ENCODE measurements around the gene DEF6.

DEF6 gene

GRCh38 chr6:35309611-35310264 lies 12.1 kb downstream of the DEF6 start:
- no peaks in the 10 kb centered on the region for H3K27me3 Mint-ChIP-seq
- H3K9me3 Mint-ChIP-seq: no peaks in the 10 kb centered on the region
- DNase-seq (no peak), ATAC-seq (replicated peaks) (no peak)
- H3K27ac Mint-ChIP-seq: peak overlapping the region; percentile 88
- peak overlapping the region; percentile 5 to 44 for H3K4me3 Mint-ChIP-seq
- peaks cover 33 to 61% of the 10 kb centered on the region in 2 donors for H3K36me3 Mint-ChIP-seq
- H3K4me1 Mint-ChIP-seq: peaks cover 51 to 71% of the 10 kb centered on the region in 2 donors

GRCh38 chr6:35310265-35310831 lies 12.7 kb downstream of the DEF6 start:
- Mint-ChIP-seq H3K36me3 (peaks cover 33 to 64% of the 10 kb centered on the region in 2 donors), H3K27me3 (no peaks in the 10 kb centered on the region), H3K4me3 (peak overlapping the region in 1 of 2 donors; percentile 5), H3K4me1 (peaks cover 51 to 75% of the 10 kb centered on the region in 2 donors), H3K9me3 (no peaks in the 10 kb centered on the region), H3K27ac (peak overlapping the region; percentile 88)
- ATAC-seq (replicated peaks) (peak; percentile 63 to 70), DNase-seq (no peak)

DNA sequence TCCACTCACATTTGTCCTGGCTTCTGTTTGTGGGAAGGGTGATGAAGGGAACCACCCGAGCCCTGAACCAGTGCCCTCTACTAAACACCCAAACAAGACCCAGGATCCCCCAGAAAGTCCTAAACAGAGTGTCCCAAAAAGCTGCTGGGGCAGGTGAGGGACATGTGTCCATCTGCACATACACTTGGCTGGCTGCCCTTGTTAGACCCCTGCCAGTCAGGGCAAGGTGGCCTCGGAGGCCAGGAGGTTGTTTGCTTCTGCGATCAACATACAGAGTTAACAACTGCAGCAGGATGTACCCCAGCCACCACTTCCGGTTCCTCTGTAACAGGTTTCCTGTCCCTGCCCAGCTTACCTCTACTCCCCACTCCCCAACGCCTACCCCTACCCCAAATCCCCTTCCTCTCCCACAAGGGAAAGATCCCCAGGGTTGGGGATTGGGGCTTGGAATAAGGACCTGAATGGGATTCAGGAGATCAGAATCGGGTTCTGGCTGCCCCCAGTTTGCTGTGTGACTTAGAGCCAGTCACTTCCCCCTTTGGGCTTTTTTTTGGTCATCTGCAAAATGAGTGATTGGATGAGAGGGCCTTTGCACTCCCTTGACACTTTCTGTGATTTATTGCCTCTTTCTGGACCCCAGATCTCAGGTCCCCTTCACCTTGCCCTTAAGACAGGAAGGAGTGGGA lies 13.9 kb downstream of the DEF6 start:
- H3K36me3 Mint-ChIP-seq: peaks cover 36 to 69% of the 10 kb centered on the region in 2 donors
- ATAC-seq (replicated peaks): peak; percentile 67 to 74

DNA sequence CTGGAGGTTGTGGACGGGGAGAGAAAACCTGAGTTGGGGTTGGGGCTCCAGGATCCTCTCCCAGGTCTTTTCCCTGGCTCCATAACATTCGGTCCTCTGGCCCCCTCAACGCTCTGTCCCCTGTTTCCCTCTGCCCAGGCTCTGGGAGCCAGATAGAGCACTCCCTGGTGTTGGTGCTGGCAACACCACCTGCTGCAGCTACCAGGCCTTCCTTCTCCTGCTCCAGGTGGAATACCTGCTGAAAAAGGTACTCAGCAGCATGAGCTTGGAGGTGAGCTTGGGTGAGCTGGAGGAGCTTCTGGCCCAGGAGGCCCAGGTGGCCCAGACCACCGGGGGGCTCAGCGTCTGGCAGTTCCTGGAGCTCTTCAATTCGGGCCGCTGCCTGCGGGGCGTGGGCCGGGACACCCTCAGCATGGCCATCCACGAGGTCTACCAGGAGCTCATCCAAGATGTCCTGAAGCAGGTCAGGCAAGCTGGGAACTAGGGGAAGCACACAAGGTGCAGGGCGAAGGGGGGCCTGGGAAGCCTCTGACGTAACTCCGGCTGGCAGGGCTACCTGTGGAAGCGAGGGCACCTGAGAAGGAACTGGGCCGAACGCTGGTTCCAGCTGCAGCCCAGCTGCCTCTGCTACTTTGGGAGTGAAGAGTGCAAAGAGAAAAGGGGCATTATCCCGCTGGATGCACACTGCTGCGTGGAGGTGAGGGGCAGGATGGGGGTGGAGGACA lies 14.6 kb downstream of the DEF6 start:
- no peaks in the 10 kb centered on the region for H3K27me3 Mint-ChIP-seq
- no peaks in the 10 kb centered on the region for H3K9me3 Mint-ChIP-seq
- H3K36me3 Mint-ChIP-seq: peaks cover 34 to 69% of the 10 kb centered on the region in 2 donors
- ATAC-seq (replicated peaks) (no peak), DNase-seq (no peak)
- peak overlapping the region; percentile 96 for H3K27ac Mint-ChIP-seq
- peaks cover 53 to 68% of the 10 kb centered on the region in 2 donors for H3K4me1 Mint-ChIP-seq
- H3K4me3 Mint-ChIP-seq: peak overlapping the region; percentile 46 to 77

More for the DNA sequence above, 13.9 kb downstream of the DEF6 start:
- DNase-seq: no peak
- Mint-ChIP-seq H3K4me3 (peak overlapping the region; percentile 46 to 77), H3K27me3 (no peaks in the 10 kb centered on the region), H3K4me1 (peaks cover 51 to 75% of the 10 kb centered on the region in 2 donors), H3K27ac (peak overlapping the region; percentile 96), H3K9me3 (no peaks in the 10 kb centered on the region)

GRCh38 chr6:35312807-35313206 lies 15.2 kb downstream of the DEF6 start:
- H3K36me3 Mint-ChIP-seq: peaks cover 38 to 73% of the 10 kb centered on the region in 2 donors

GRCh38 chr6:35317483-35318195 lies 20.0 kb downstream of the DEF6 start:
- H3K4me1 Mint-ChIP-seq: peaks cover 15 to 22% of the 10 kb centered on the region in 2 donors
- no peak overlapping the region for H3K4me3 Mint-ChIP-seq
- no peaks in the 10 kb centered on the region for H3K9me3 Mint-ChIP-seq
- H3K27me3 Mint-ChIP-seq: no peaks in the 10 kb centered on the region
- H3K36me3 Mint-ChIP-seq: peaks cover 50 to 71% of the 10 kb centered on the region in 2 donors
- DNase-seq (no peak), ATAC-seq (replicated peaks) (no peak)
- no peak overlapping the region for H3K27ac Mint-ChIP-seq

More at GRCh38 chr6:35312807-35313206, 15.2 kb downstream of the DEF6 start:
- Mint-ChIP-seq H3K9me3 (no peaks in the 10 kb centered on the region), H3K4me3 (no peak overlapping the region), H3K27ac (peak overlapping the region; percentile 17), H3K4me1 (peaks cover 51 to 62% of the 10 kb centered on the region in 2 donors), H3K27me3 (no peaks in the 10 kb centered on the region)
- ATAC-seq (replicated peaks) (no peak), DNase-seq (no peak)

GRCh38 chr6:35318196-35319171 lies 20.9 kb downstream of the DEF6 start:
- no peak overlapping the region for H3K27ac Mint-ChIP-seq
- H3K9me3 Mint-ChIP-seq: no peaks in the 10 kb centered on the region
- no peak overlapping the region for H3K4me3 Mint-ChIP-seq
- ATAC-seq (replicated peaks) (no peak), DNase-seq (no peak)
- H3K36me3 Mint-ChIP-seq: peaks cover 50 to 66% of the 10 kb centered on the region in 2 donors
- peaks cover 9 to 15% of the 10 kb centered on the region in 2 donors for H3K4me1 Mint-ChIP-seq
- H3K27me3 Mint-ChIP-seq: no peaks in the 10 kb centered on the region

DNA sequence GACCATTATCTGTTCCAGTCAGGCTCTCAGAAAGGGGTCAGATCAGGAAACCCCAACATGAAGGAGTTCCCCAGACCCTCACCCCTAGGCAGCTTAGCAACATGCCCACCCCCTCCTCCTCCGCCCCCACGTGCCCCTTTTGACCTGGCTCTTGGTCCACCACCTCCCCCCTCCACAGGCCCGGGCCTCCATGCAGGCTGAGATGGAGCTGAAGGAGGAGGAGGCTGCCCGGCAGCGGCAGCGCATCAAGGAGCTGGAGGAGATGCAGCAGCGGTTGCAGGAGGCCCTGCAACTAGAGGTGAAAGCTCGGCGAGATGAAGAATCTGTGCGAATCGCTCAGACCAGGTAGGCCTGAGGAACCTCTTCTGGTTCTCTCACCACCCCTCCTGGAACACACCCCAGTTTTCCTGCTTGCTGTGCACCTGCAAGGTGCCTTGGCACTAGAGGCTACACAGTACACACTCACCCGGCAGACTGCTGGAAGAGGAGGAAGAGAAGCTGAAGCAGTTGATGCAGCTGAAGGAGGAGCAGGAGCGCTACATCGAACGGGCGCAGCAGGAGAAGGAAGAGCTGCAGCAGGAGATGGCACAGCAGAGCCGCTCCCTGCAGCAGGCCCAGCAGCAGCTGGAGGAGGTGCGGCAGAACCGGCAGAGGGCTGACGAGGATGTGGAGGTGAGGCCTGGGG lies 21.9 kb downstream of the DEF6 start:
- Mint-ChIP-seq H3K9me3 (no peaks in the 10 kb centered on the region), H3K27me3 (no peaks in the 10 kb centered on the region), H3K4me3 (no peak overlapping the region), H3K4me1 (peaks cover 6 to 7% of the 10 kb centered on the region in 2 donors), H3K27ac (no peak overlapping the region), H3K36me3 (peaks cover 47 to 59% of the 10 kb centered on the region in 2 donors)
- no peak for DNase-seq
- no peak for ATAC-seq (replicated peaks)

- DNase-seq: no peak
- Mint-ChIP-seq H3K27me3 (no peaks in the 10 kb centered on the region), H3K9me3 (no peaks in the 10 kb centered on the region), H3K4me3 (no peak overlapping the region), H3K36me3 (peaks cover 50 to 57% of the 10 kb centered on the region in 2 donors), H3K4me1 (peaks cover under 1 to 6% of the 10 kb centered on the region in 2 donors), H3K27ac (peak overlapping the region; percentile 67)
- no peak for ATAC-seq (replicated peaks)
Observed at GRCh38 chr6:35320031-35320410, 22.4 kb downstream of the DEF6 start.

DNA sequence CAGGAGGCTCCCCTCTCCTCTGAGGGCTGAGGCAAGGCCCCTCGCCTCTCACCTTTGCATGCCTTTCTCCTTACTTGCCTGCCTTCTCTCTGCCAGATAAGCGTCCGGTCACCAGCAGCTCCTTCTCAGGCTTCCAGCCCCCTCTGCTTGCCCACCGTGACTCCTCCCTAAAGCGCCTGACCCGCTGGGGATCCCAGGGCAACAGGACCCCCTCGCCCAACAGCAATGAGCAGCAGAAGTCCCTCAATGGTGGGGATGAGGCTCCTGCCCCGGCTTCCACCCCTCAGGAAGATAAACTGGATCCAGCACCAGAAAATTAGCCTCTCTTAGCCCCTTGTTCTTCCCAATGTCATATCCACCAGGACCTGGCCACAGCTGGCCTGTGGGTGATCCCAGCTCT lies 23.5 kb downstream of the DEF6 start:
- ATAC-seq (replicated peaks): no peak
- Mint-ChIP-seq H3K4me1 (peaks cover 0 to 6% of the 10 kb centered on the region in 2 donors), H3K4me3 (no peak overlapping the region)

DNA sequence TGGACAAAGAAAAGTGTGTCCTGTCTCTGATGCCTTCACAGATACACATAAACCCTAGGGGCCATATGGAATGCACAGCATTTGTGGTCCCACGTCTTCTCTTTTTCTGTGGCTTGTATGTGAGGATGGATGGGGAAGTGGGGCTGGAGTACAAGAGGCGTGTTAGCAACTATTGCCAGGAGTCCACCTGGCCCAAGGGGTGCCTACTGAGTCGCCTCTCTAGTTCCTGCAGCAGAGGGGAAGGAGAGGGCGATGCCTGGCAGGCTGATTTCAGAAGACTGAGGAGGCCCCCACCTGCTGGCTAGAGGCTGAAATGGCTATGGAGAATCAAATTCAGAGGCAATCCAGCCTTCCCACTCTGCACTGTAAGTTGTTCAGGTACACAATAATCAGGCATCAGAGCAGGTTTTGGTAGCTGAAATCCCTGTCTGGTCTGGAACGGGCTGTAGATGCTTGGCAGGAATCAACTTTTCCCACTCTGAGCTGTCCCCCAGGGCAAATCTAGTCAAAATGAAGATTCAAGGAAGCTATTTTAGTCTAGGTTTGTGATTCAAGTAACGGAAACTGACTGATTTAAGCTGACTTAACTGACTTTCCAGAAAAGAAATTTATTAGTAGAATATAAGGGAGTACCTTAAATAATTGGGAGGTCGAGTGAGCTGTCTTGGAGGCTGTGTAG lies 29.9 kb downstream of the DEF6 start:
- H3K27ac Mint-ChIP-seq: peak overlapping the region; percentile 91
- DNase-seq (peak; percentile 55), ATAC-seq (replicated peaks) (peak; percentile 95 to 98)
- peaks cover 5 to 16% of the 10 kb centered on the region in 2 donors for H3K4me1 Mint-ChIP-seq
- H3K36me3 Mint-ChIP-seq: peaks cover 12 to 17% of the 10 kb centered on the region in 2 donors
- peaks cover 0 to 2% of the 10 kb centered on the region in 2 donors for H3K9me3 Mint-ChIP-seq
- no peaks in the 10 kb centered on the region for H3K27me3 Mint-ChIP-seq
- H3K4me3 Mint-ChIP-seq: no peak overlapping the region

More for the DNA sequence above, 23.5 kb downstream of the DEF6 start:
- Mint-ChIP-seq H3K9me3 (no peaks in the 10 kb centered on the region), H3K27ac (peak overlapping the region; percentile 47), H3K27me3 (no peaks in the 10 kb centered on the region), H3K36me3 (peaks cover 49 to 54% of the 10 kb centered on the region in 2 donors)
- DNase-seq: no peak

Measured in stimulated activated naive B cell treated with anti-CD40 and anti-IgM and Interleukin-4, amounts not matched to agents 10 μg/mL and 1 μg/mL and 100 μg/mL, for 72 hours (primary cell).